ENCODE measurements around the gene DDX42. TPM values are rescaled to one million over a fixed set of nuclear protein-coding genes. Genes with fewer than 3 reads are reported as not detected.

DDX42 gene
- total RNA-seq, 4 donors from 2014 or later, result 80.4 to 93.9 (median 84.3) TPM

DNA sequence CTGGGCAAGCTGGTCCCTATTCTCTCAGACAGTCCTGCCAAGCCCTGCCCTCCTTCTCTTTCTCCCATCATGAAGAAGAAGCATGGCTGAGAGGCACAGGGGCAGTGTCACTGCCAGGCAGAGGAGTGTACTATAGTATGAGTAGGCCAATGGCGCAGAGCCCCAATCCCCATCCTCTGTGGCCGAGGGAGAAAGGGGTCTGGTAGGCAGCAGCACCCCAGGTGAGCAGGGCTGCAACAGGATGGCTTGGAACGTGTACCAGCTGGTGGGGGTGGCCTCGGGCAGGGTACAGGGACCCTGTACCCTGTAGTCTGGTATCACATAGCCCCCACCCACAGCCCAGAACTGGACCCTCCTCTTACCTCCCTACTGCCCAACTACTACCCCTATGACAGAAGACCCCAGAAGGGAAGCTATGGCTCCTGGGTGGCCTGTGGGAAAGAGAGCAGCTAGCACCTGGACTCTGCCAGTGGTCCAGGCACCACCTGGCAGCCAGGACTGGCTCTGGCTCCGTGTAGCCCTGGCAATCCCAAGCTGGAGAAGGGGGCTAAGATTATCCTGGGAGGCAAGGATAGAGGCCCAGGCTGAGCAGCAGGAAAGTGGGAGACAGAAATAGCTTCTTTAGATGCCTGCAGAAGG, 64.1 kb downstream of the DDX42 start:
- Histone ChIP-seq H3K27ac (replicated peaks in 1 of 4) (peak overlapping the region; percentile 97 to 98 (median 98)), H3K9me3 (no peaks in the 10 kb centered on the region), H3K27me3 (no peaks in the 10 kb centered on the region), H3K4me3 (peak overlapping the region; percentile 39 to 97 (median 92)), H3K36me3 (peaks cover 16 to 46% (median 43%) of the 10 kb centered on the region in 4 donors), H3K4me1 (peaks cover 49 to 76% (median 73%) of the 10 kb centered on the region in 4 donors)
- DNase-seq (ENCODE audit: extremely low spot score), result no peak
- intact Hi-C loops (cut with DNase I), result no loop called here
- TF ChIP-seq, protein P1, sequence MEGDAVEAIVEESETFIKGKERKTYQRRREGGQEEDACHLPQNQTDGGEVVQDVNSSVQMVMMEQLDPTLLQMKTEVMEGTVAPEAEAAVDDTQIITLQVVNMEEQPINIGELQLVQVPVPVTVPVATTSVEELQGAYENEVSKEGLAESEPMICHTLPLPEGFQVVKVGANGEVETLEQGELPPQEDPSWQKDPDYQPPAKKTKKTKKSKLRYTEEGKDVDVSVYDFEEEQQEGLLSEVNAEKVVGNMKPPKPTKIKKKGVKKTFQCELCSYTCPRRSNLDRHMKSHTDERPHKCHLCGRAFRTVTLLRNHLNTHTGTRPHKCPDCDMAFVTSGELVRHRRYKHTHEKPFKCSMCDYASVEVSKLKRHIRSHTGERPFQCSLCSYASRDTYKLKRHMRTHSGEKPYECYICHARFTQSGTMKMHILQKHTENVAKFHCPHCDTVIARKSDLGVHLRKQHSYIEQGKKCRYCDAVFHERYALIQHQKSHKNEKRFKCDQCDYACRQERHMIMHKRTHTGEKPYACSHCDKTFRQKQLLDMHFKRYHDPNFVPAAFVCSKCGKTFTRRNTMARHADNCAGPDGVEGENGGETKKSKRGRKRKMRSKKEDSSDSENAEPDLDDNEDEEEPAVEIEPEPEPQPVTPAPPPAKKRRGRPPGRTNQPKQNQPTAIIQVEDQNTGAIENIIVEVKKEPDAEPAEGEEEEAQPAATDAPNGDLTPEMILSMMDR (IDR thresholded peaks at IDR 0.05), result no peak
- no peak for TF ChIP-seq EP300 (IDR thresholded peaks at IDR 0.05)
- no peak for TF ChIP-seq POLR2AphosphoS5 (IDR thresholded peaks at IDR 0.05)
- no peak for TF ChIP-seq POLR2A (IDR thresholded peaks at IDR 0.05; ENCODE audit: low read depth)
- 63% methylated on average over 5 of the region's 5 CpGs for WGBS

DNA sequence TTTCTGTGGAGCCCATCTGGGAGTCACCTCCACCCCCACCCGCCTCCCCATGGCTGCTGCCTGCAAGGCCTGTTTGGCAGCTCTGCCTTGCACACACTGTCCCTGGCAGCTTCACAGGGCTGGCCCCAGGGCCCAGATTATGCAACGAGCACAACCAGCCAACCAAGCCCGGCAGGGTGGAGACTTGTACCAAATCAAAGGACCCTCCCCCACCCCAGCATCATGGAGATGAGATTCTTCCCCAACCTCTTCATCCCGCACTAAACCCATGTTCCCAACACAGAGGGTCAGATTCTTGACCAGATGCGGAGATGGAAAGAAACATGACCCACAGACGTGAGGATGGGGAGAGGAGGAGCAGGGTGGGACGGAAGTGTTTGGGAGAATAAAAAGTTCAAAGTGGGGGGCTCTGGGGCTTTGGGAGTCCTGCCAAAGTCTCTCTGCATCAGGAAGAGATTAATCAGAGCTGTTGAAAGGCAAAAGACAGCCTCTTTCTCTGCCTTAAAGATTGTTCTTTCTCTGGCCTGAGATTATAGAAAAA, 64.7 kb downstream of the DDX42 start:
- Histone ChIP-seq H3K4me1 (peaks cover 52 to 82% (median 77%) of the 10 kb centered on the region in 4 donors), H3K9me3 (no peaks in the 10 kb centered on the region), H3K27ac (replicated peaks in 1 of 4) (peak overlapping the region; percentile 97 to 98 (median 98)), H3K36me3 (peaks cover 10 to 39% (median 36%) of the 10 kb centered on the region in 4 donors), H3K27me3 (no peaks in the 10 kb centered on the region), H3K4me3 (peak overlapping the region; percentile 39 to 97 (median 92))
- TF ChIP-seq POLR2AphosphoS5 (IDR thresholded peaks at IDR 0.05) (peak; percentile 91 to 92), POLR2A (IDR thresholded peaks at IDR 0.05; ENCODE audit: low read depth) (no peak), EP300 (IDR thresholded peaks at IDR 0.05) (peak; percentile 67)
- TF ChIP-seq, protein P1 (IDR thresholded peaks at IDR 0.05), result no peak
- DNase-seq (ENCODE audit: extremely low spot score), result peak; percentile 98
- WGBS, result 28% methylated on average over 5 of the region's 7 CpGs
- intact Hi-C loops (cut with DNase I), result no loop called here

DNA sequence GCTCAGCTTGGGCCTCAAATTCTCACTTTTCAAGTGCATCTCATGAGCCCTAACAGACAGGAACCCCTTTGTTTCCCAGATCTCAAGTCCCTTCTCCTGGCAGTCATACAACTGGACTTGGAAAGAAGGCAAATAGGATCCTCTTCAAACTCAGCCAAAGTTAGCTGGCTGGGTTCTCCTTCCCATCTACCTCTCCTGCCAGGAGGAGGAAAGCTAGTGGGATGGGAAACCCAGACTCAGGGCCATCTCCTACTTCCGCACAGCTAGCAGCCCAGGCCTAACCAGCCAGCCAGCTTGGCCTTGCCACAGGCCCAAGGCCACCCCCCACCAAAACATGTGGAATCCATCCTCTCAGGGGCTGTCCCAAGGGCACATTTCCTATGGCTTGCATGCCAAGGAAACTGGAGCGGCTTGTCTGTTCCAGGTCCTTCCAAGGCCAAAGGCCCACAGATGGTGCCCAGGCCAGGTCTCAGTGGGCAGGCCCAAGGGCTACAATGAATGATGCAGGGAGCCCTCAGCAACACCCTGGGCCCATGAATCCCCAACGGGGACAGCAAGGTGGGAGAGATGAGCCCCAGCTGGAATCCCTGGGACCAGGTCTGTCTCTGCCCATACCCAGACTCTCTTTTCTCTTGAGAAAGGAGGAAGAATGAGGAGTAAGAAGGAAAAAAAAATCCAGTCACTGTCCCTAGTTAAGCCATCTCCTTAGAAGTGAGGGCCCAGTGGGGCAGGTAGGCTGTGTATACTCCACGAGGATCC, 66.8 kb downstream of the DDX42 start:
- TF ChIP-seq EP300 (IDR thresholded peaks at IDR 0.05) (no peak), POLR2A (IDR thresholded peaks at IDR 0.05; ENCODE audit: low read depth) (no peak), POLR2AphosphoS5 (IDR thresholded peaks at IDR 0.05) (no peak)
- TF ChIP-seq, protein P1 (IDR thresholded peaks at IDR 0.05), result no peak
- no peaks in the 10 kb centered on the region for H3K9me3 ChIP-seq
- no peak for DNase-seq (ENCODE audit: extremely low spot score)
- intact Hi-C loops (cut with DNase I), result no loop called here
- H3K27me3 ChIP-seq, result no peaks in the 10 kb centered on the region
- 49% methylated on average over 4 of the region's 4 CpGs for WGBS
- H3K27ac ChIP-seq (replicated peaks in 1 of 4), result peak overlapping the region; percentile 97 to 98 (median 98)
- peak overlapping the region; percentile 92 to 97 (median 92) for H3K4me3 ChIP-seq
- peaks cover 0 to 19% (median 16%) of the 10 kb centered on the region in 4 donors for H3K36me3 ChIP-seq
- peaks cover 59 to 70% (median 69%) of the 10 kb centered on the region in 4 donors for H3K4me1 ChIP-seq

DNA sequence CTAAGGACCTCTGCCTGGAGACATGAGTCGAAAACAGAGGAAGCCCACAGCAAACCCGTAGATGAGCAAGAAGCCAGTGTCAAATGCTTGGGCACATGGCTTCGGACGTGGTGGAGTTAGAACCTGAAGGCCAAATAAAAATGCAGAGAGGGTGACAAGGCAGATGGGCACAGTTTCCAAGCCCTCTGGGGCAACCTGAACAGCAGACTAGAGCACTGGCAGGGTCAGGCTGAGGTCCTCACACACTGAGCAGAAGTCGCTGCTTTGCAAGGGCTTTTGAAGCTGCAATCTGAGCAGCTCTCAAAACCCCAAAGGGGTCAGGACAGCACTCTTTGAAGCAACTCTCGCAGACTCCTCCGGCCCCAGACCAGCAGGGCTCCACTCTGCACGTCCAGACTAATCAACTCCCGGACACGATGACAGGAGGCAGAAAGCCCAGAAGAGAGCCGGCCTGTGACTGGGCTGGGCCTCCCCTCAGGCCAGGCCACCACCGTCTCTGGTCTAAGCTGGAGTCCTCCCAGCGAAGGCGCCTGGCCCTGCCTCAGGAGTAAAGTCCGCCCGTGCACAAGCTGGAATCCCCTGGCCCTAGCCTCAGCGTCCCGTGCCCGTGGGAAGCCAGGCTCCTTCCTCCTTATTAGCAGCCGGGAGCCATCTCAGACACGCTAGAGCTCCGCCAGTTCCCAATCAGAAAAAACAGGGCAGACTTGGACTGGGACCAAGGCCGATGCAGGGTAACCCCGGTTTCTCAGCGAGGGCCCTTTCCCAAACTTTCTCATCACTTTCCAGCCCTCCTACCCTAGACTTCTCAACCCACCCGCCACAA, 67.6 kb downstream of the DDX42 start:
- 2% methylated on average over 25 of the region's 26 CpGs for WGBS
- peaks cover 0 to 11% (median 9%) of the 10 kb centered on the region in 4 donors for H3K36me3 ChIP-seq
- peak overlapping the region; percentile 97 to 98 (median 98) for H3K27ac ChIP-seq (replicated peaks in 1 of 4)
- H3K27me3 ChIP-seq, result no peaks in the 10 kb centered on the region
- H3K4me1 ChIP-seq, result peaks cover 59 to 63% (median 62%) of the 10 kb centered on the region in 4 donors
- no peaks in the 10 kb centered on the region for H3K9me3 ChIP-seq
- no peak for DNase-seq (ENCODE audit: extremely low spot score)
- peak; percentile 38 to 44 for TF ChIP-seq POLR2AphosphoS5 (IDR thresholded peaks at IDR 0.05)
- TF ChIP-seq EP300 (IDR thresholded peaks at IDR 0.05), result no peak
- intact Hi-C loops (cut with DNase I), result no loop called here
- H3K4me3 ChIP-seq, result peak overlapping the region; percentile 92 to 97 (median 92)

Data from esophagus muscularis mucosa (tissue), 4 donors.